ENCODE data around the gene CSN1S1.

Gene CSN1S1, protein sequence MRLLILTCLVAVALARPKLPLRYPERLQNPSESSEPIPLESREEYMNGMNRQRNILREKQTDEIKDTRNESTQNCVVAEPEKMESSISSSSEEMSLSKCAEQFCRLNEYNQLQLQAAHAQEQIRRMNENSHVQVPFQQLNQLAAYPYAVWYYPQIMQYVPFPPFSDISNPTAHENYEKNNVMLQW

GRCh38 chr4:69930768-69931167 lies at the start of gene CSN1S1:
TSS of gene CSN1S1 (plus strand) at chr4:69931068. CDS start at chr4:69932556, 1,488 bp downstream.
- Histone ChIP-seq H2AFZ (ENCODE audit: low read depth, low read length) (no peak within 1 kb of the TSS), H3K36me3 (replicated peaks; ENCODE audit: low read depth, low read length) (no peaks in the 10 kb centered on the region), H3K4me3 (ENCODE audit: low read length) (no peak within 1 kb of the TSS), H4K20me1 (ENCODE audit: insufficient read depth, low read length) (no peaks in the 10 kb centered on the region), H3K27ac (ENCODE audit: low read length) (no peak within 1 kb of the TSS), H3K27me3 (ENCODE audit: low read depth, low read length) (no peaks in the 10 kb centered on the region), H3K79me2 (ENCODE audit: low read length) (no peaks in the 10 kb centered on the region), H3K9me3 (ENCODE audit: insufficient read depth, low read length) (no peaks in the 10 kb centered on the region), H3K4me1 (ENCODE audit: low read length) (no peaks in the 10 kb centered on the region), H3K4me2 (ENCODE audit: low read length) (no peak within 1 kb of the TSS), H3K9ac (ENCODE audit: low read length) (no peak within 1 kb of the TSS)
- TF ChIP-seq CTCF (IDR thresholded peaks at IDR 0.05; ENCODE audit: low read depth, low read length) (no peak), EZH2phosphoT487 (IDR thresholded peaks at IDR 0.05; ENCODE audit: low read depth) (no peak)

DNA sequence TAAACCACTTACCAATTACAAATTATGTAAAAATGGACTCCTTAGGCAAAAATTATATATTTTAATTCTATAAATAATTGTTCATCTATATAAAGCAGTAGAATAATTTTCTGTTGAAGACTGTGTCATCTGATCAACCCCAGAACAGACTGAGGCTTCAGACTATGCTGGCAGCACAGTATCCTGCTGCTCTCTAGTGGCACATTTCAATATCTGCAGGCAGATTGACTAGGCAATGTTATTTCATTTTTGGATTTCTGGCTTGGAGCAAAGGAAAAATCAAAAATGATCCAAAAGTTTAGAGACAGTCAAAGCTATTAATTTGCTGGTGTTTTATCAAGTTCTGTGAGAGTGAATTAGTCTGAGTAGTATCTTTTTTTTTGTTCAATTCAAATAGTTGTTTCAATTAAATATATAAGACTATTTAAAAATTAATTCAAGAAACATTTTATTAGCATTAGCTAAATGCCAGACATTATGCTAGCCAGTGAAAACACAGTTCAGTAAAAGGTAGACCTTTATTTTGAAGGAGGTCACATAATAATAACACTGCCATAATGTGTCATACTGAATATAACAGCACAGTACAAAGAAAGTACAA lies 49.6 kb upstream of the CSN1S1 start:
- no peak overlapping the region for H3K9ac ChIP-seq (ENCODE audit: low read length)
- TF ChIP-seq EZH2phosphoT487 (IDR thresholded peaks at IDR 0.05; ENCODE audit: low read depth) = no peak
- peak; percentile 83 for TF ChIP-seq CTCF (IDR thresholded peaks at IDR 0.05; ENCODE audit: low read depth, low read length)
- H3K9me3 ChIP-seq (ENCODE audit: insufficient read depth, low read length) = no peaks in the 10 kb centered on the region
- H2AFZ ChIP-seq (ENCODE audit: low read depth, low read length) = no peak overlapping the region
- H3K79me2 ChIP-seq (ENCODE audit: low read length) = no peaks in the 10 kb centered on the region
- no peaks in the 10 kb centered on the region for H4K20me1 ChIP-seq (ENCODE audit: insufficient read depth, low read length)
- no peaks in the 10 kb centered on the region for H3K27me3 ChIP-seq (ENCODE audit: low read depth, low read length)
- H3K4me2 ChIP-seq (ENCODE audit: low read length) = no peak overlapping the region
- H3K4me1 ChIP-seq (ENCODE audit: low read length) = no peaks in the 10 kb centered on the region
- H3K4me3 ChIP-seq (ENCODE audit: low read length) = no peak overlapping the region
- no peaks in the 10 kb centered on the region for H3K36me3 ChIP-seq (replicated peaks; ENCODE audit: low read depth, low read length)
- no peak overlapping the region for H3K27ac ChIP-seq (ENCODE audit: low read length)

DNA sequence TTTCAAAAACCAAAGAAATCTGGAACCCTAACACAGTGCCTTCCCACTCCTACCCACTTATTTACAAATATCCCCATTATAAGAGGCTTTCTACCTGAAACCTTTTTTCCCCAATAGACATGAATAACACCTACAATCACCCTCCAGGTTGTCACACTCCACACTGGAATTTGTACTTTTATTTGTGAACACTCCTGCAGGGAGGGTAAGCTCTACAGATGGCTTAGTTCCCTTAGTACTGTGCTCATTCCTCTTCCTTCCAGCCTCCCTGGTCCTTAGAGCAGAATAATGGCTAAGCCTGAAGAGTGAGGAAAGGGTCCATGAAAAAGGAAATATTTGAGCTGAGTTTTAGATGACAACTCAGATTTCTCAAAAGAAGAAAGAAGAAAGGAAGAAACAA lies 48.7 kb upstream of the CSN1S1 start:
- Histone ChIP-seq H3K4me2 (ENCODE audit: low read length) (no peak overlapping the region), H3K79me2 (ENCODE audit: low read length) (no peaks in the 10 kb centered on the region), H4K20me1 (ENCODE audit: insufficient read depth, low read length) (no peaks in the 10 kb centered on the region), H3K4me3 (ENCODE audit: low read length) (no peak overlapping the region), H3K27ac (ENCODE audit: low read length) (no peak overlapping the region), H3K36me3 (replicated peaks; ENCODE audit: low read depth, low read length) (no peaks in the 10 kb centered on the region), H3K4me1 (ENCODE audit: low read length) (no peaks in the 10 kb centered on the region), H3K9ac (ENCODE audit: low read length) (no peak overlapping the region), H3K9me3 (ENCODE audit: insufficient read depth, low read length) (no peaks in the 10 kb centered on the region), H2AFZ (ENCODE audit: low read depth, low read length) (no peak overlapping the region), H3K27me3 (ENCODE audit: low read depth, low read length) (no peaks in the 10 kb centered on the region)
- TF ChIP-seq CTCF (IDR thresholded peaks at IDR 0.05; ENCODE audit: low read depth, low read length) (no peak), EZH2phosphoT487 (IDR thresholded peaks at IDR 0.05; ENCODE audit: low read depth) (no peak)

GRCh38 chr4:69888336-69888735 lies 42.5 kb upstream of the CSN1S1 start:
- no peak overlapping the region for H3K9ac ChIP-seq (ENCODE audit: low read length)
- H3K36me3 ChIP-seq (replicated peaks; ENCODE audit: low read depth, low read length) = no peaks in the 10 kb centered on the region
- H3K27ac ChIP-seq (ENCODE audit: low read length) = no peak overlapping the region
- H3K4me2 ChIP-seq (ENCODE audit: low read length) = peak overlapping the region; percentile 12; the same call in 1 of the 2 replicates
- no peaks in the 10 kb centered on the region for H3K27me3 ChIP-seq (ENCODE audit: low read depth, low read length)
- peaks cover 12% of the 10 kb centered on the region for H3K4me1 ChIP-seq (ENCODE audit: low read length)
- TF ChIP-seq EZH2phosphoT487 (IDR thresholded peaks at IDR 0.05; ENCODE audit: low read depth) = no peak
- TF ChIP-seq CTCF (IDR thresholded peaks at IDR 0.05; ENCODE audit: low read depth, low read length) = no peak
- no peaks in the 10 kb centered on the region for H3K79me2 ChIP-seq (ENCODE audit: low read length)
- no peak overlapping the region for H3K4me3 ChIP-seq (ENCODE audit: low read length)
- H3K9me3 ChIP-seq (ENCODE audit: insufficient read depth, low read length) = no peaks in the 10 kb centered on the region
- H2AFZ ChIP-seq (ENCODE audit: low read depth, low read length) = no peak overlapping the region
- no peaks in the 10 kb centered on the region for H4K20me1 ChIP-seq (ENCODE audit: insufficient read depth, low read length)

Data from OCI-LY3 (cell line).